HEK293 (cell line): Measurements from ENCODE around the gene MDFI.

Experiments
- CTCF ChIP-seq: fragments of 450-650 bp; formaldehyde crosslinking; IDR thresholded peaks from 2 replicates; pipeline ENCODE4 v1.5.1; 2016; ENCODE audit warnings: missing biosample characterization, missing genetic modification characterization
- MEIS1 ChIP-seq: sonication (generic); formaldehyde crosslinking; IDR thresholded peaks from 2 replicates; pipeline ENCODE4 v1.8.1; 2022; ENCODE audit warnings: missing genetic modification reagents, mild to moderate bottlenecking, borderline replicate concordance

GRCh38 chr6:41689171-41690008 lies 51.1 kb downstream of the MDFI start:
- no peak for TF ChIP-seq CTCF (tag by site-specific recombination)
- TF ChIP-seq MEIS1 = no peak
